ENCODE measurements around the gene FSD1L. TPM values are rescaled to one million over a fixed set of nuclear protein-coding genes. Genes with fewer than 3 reads are reported as not detected.

FSD1L gene
- polyA plus RNA-seq, 1 donor (not counting 4 experiments of a cell fraction or from before 2014, with no cell fraction given), result 5.2 TPM

- Histone ChIP-seq H3K79me2 (ENCODE audit: control insufficient read depth, insufficient read depth, low read length) (no peaks in the 10 kb centered on the region), H3K9ac (ENCODE audit: control insufficient read depth, extremely low read depth, insufficient read depth, low read length) (no peak overlapping the region), H3K9me3 (ENCODE audit: control insufficient read depth, low read depth, low read length) (no peaks in the 10 kb centered on the region), H4K20me1 (ENCODE audit: control insufficient read depth, extremely low read depth, insufficient read depth, low read length) (no peaks in the 10 kb centered on the region), H3K4me3 (ENCODE audit: control insufficient read depth in 2 of 3, extremely low read depth in 1 of 3, insufficient read depth in 2 of 3, low read depth in 1 of 3, low read length in 3 of 3) (no peak overlapping the region), H3K4me1 (ENCODE audit: control insufficient read depth, extremely low read depth, insufficient read depth, low read length) (no peaks in the 10 kb centered on the region), H3K27ac (ENCODE audit: control insufficient read depth, insufficient read depth, low read length) (no peak overlapping the region), H3K36me3 (ENCODE audit: control insufficient read depth in 2 of 2, extremely low read depth in 1 of 2, insufficient read depth in 2 of 2, low read length in 2 of 2) (no peaks in the 10 kb centered on the region), H3K9me1 (ENCODE audit: control insufficient read depth, extremely low read depth, insufficient read depth, low read length) (no peaks in the 10 kb centered on the region), H3K27me3 (ENCODE audit: control insufficient read depth, extremely low read depth, insufficient read depth, low read length) (no peaks in the 10 kb centered on the region), H3K4me2 (ENCODE audit: control insufficient read depth, extremely low read depth, insufficient read depth, low read depth, low read length) (no peak overlapping the region), H2AFZ (ENCODE audit: control insufficient read depth, low read length) (no peak overlapping the region)
- dilution Hi-C loops (cut with MboI; ENCODE audit: extremely low pct_ligation_motif_present, low sequenced_read_pairs), result no loop called here
- DNase-seq (ENCODE audit: low read depth, low spot score), result no peak
- FAIRE-seq, result no peak
- TF ChIP-seq CTCF (optimal IDR thresholded peaks at IDR 0.05 in 1 of 3, IDR thresholded peaks at IDR 0.05 in 1 of 3, conservative IDR thresholded peaks at IDR 0.05 in 1 of 3; ENCODE audit: extremely low read depth in 1 of 3, insufficient read depth in 2 of 3, low read length in 3 of 3) (no peak), EZH2 (IDR thresholded peaks at IDR 0.05; ENCODE audit: low read length) (no peak)
Measured at GRCh38 chr9:105421154-105421553, 26.7 kb upstream of the FSD1L start.

GRCh38 chr9:105421864-105422263, 26.0 kb upstream of the FSD1L start:
- Histone ChIP-seq H3K9ac (ENCODE audit: control insufficient read depth, extremely low read depth, insufficient read depth, low read length) (no peak overlapping the region), H3K4me2 (ENCODE audit: control insufficient read depth, extremely low read depth, insufficient read depth, low read depth, low read length) (no peak overlapping the region), H2AFZ (ENCODE audit: control insufficient read depth, low read length) (no peak overlapping the region), H3K79me2 (ENCODE audit: control insufficient read depth, insufficient read depth, low read length) (no peaks in the 10 kb centered on the region), H4K20me1 (ENCODE audit: control insufficient read depth, extremely low read depth, insufficient read depth, low read length) (no peaks in the 10 kb centered on the region), H3K9me1 (ENCODE audit: control insufficient read depth, extremely low read depth, insufficient read depth, low read length) (no peaks in the 10 kb centered on the region), H3K27me3 (ENCODE audit: control insufficient read depth, extremely low read depth, insufficient read depth, low read length) (no peaks in the 10 kb centered on the region), H3K9me3 (ENCODE audit: control insufficient read depth, low read depth, low read length) (no peaks in the 10 kb centered on the region), H3K4me1 (ENCODE audit: control insufficient read depth, extremely low read depth, insufficient read depth, low read length) (no peaks in the 10 kb centered on the region), H3K27ac (ENCODE audit: control insufficient read depth, insufficient read depth, low read length) (no peak overlapping the region), H3K36me3 (ENCODE audit: control insufficient read depth in 2 of 2, extremely low read depth in 1 of 2, insufficient read depth in 2 of 2, low read length in 2 of 2) (no peaks in the 10 kb centered on the region), H3K4me3 (ENCODE audit: control insufficient read depth in 2 of 3, extremely low read depth in 1 of 3, insufficient read depth in 2 of 3, low read depth in 1 of 3, low read length in 3 of 3) (no peak overlapping the region)
- FAIRE-seq (no peak), DNase-seq (ENCODE audit: low read depth, low spot score) (no peak)
- dilution Hi-C loops (cut with MboI; ENCODE audit: extremely low pct_ligation_motif_present, low sequenced_read_pairs), result no loop called here
- TF ChIP-seq EZH2 (IDR thresholded peaks at IDR 0.05; ENCODE audit: low read length), result no peak
- no peak for TF ChIP-seq CTCF (optimal IDR thresholded peaks at IDR 0.05 in 1 of 3, IDR thresholded peaks at IDR 0.05 in 1 of 3, conservative IDR thresholded peaks at IDR 0.05 in 1 of 3; ENCODE audit: extremely low read depth in 1 of 3, insufficient read depth in 2 of 3, low read length in 3 of 3)
